Erythroblast (primary cell): ENCODE data around the gene ST6GAL1.
"Not testable (repeated sequence)": the region's sequence is repeated elsewhere in the genome, so short reads cannot be mapped to it uniquely, and the experiment has no call there.

Experiments used
- GATA1 ChIP-seq: IDR thresholded peaks from 2 replicates; pipeline ENCODE4 v1.6.1; 2011; ENCODE audit warnings: low read depth, mild to moderate bottlenecking, control low read depth, low read length, moderate library complexity
- POLR2A ChIP-seq: IDR thresholded peaks from 2 replicates; pipeline ENCODE4 v1.6.1; 2011; ENCODE audit warnings: mild to moderate bottlenecking, low read length

DNA sequence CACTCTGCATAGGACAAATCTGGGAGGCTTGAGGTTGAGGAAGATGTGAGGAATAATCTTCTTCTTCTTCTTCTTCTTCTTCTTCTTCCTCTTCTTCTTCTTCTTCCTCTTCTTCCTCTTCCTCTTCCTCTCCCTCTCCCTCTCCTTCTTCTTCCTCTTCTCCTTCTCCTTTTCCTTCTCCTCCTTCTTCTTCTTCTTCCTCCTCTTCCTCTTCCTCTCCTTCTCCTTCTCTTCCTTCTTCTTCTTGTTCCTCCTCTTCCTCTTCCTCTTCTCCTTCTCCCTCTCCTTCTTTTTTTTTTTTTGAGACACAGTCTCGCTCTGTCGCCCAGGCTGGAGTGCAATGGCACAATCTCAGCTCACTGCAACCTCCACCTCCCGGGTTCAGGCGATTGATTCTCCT is 40.6 kb upstream of the ST6GAL1 start:
- TF ChIP-seq POLR2A, GATA1: not testable (repeated sequence)
